OCI-LY3 (cell line): Measurements from ENCODE around the gene GHITM.

ENCODE experiments used
- CTCF ChIP-seq: fragments of 200-600, 300-600 bp; sonication (generic); IDR thresholded peaks from 2 replicates; pipeline ENCODE4 v1.5.1; 2014; ENCODE audit warnings: antibody characterized with exemption, low read length, low read depth
- EZH2phosphoT487 ChIP-seq: fragments of 200-600 bp; shearing (Covaris generic); IDR thresholded peaks from 2 replicates; pipeline ENCODE4 v1.6.1; 2018; ENCODE audit warnings: antibody characterized with exemption, mixed run types, low read depth

DNA sequence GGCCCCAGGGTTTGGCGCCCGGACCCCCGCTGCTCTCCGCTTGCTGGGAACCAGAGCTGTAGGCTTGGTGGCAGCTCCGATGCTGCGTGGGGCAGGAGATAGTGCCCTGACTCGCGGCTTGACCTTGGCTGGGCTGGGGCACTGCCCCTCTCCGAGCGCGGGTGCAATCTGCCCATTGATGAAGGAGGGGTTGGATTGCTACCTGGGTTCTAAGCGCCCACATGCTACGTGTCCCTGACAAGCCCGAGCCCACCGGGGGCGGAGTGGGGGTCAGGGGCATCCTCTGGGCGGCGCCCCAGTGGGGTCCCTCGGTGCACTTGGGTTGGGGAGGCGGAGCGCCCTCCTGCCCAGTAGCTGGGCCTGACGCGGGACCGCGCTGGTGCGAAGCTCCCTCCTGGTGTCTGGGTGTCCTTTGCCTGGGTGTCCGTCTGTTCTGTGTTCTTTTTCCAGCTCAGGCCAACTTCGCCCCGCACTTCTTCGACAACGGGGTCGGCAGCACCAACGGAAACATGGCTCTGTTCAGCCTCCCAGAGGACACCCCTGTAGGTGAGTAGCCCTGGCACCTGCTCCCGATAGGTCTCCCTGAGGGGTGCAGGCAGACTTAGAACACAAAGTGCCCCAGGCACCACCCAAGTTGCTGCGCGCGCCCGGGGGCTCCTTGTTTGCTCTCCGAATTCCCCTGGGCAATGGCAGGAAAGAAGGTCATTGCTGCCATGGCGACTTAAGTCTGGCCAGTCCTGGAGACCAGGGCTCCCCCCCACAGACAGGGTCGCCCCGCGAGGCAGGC lies 55.9 kb downstream of the GHITM start:
- TF ChIP-seq CTCF: no peak
- no peak for TF ChIP-seq EZH2phosphoT487
